K562 (cell line): ENCODE data around the gene SGSM2. TPM values are rescaled to one million over a fixed set of nuclear protein-coding genes. Genes with fewer than 3 reads are reported as not detected.

Experiments used
- ATAC-seq: fragments of 200-7000 bp; cut with Tn5 transposase; 3 replicates; pipeline ENCODE4 v1.9.1; 2020; ENCODE audit warnings: moderate library complexity
- BruUV-seq: library from RNA; stranded (reverse); fragments of 400-500 nt; replicated peaks from 2 replicates; lab custom pipeline; 2021; lab: Mats Ljungman, UMichigan
- CTCF ChIA-PET: fragments of 300-600 bp; formaldehyde crosslinking; extraction: SDS; loops from one replicate; lab custom pipeline; 2021; ENCODE audit warnings: low intra/inter-chr PET ratio; lab: Yijun Ruan, JAX
- POLR2A ChIA-PET: fragments of 300-600, 350-650 bp; sonication (Branson Sonifier 250); formaldehyde crosslinking; extraction: SDS; loops from one replicate; lab custom pipeline; 2021; ENCODE audit warnings: antibody characterized with exemption, inconsistent platforms; lab: Yijun Ruan, JAX
- DNase-seq, 4 experiments: peaks; one replicate each; pipeline versions ENCODE4 v3.0.0 to v3.0.0-alpha.2; 2011 to 2018; ENCODE audit warnings: low spot score in 3 of 4, mixed read lengths in 3 of 4; ENCODE audit errors: extremely low read depth in 1 of 4
- FAIRE-seq: peaks from 2 replicates; lab custom pipeline; 2011; peaks lifted over from hg19 to GRCh38; lab: Jason Lieb, UNC
- H2AFZ ChIP-seq: 2 replicates; pipeline ENCODE4 v1.6.0; 2011; ENCODE audit warnings: low read depth, low read length, control low read depth, inconsistent platforms
- H3K27ac ChIP-seq: fragments of 200-600 bp; 3 replicates; pipeline ENCODE4 v1.8.0; 2011; ENCODE audit warnings: low read depth, mild to moderate bottlenecking, control low read depth, inconsistent platforms, low read length, moderate library complexity, mixed read lengths; ENCODE audit errors: extremely low read depth
- H3K27me3 ChIP-seq, 2 experiments: fragments of 300-600 bp in 1 of 2; 2 replicates in 1 of 2; 3 replicates in 1 of 2; pipeline versions ENCODE4 v1.6.0 to v1.8.0; 2011; ENCODE audit warnings: inconsistent platforms in 2 of 2, low read length in 2 of 2, mild to moderate bottlenecking in 1 of 2, mixed read lengths in 1 of 2, moderate library complexity in 1 of 2; ENCODE audit not compliant: control insufficient read depth in 2 of 2, insufficient read depth in 2 of 2
- H3K36me3 ChIP-seq: fragments of 300-600 bp; 3 replicates; pipeline ENCODE4 v1.8.0; 2011; ENCODE audit warnings: mild to moderate bottlenecking, low read length, inconsistent platforms; ENCODE audit not compliant: control insufficient read depth, insufficient read depth
- H3K4me1 ChIP-seq, 2 experiments: fragments of 200-600 bp in 1 of 2; replicated peaks in 1 of 2; 2 replicates in 1 of 2; 3 replicates in 1 of 2; pipeline versions ENCODE4 v1.5.1 to v1.8.0; 2011; ENCODE audit warnings: inconsistent platforms in 2 of 2, low read length in 2 of 2, mild to moderate bottlenecking in 1 of 2, mixed read lengths in 1 of 2, moderate library complexity in 1 of 2; ENCODE audit not compliant: control insufficient read depth in 2 of 2, insufficient read depth in 2 of 2
- H3K4me2 ChIP-seq: 2 replicates; pipeline ENCODE4 v1.6.1; 2011; ENCODE audit warnings: low read length, control low read depth, inconsistent platforms, mixed read lengths; ENCODE audit not compliant: insufficient read depth
- H3K4me3 ChIP-seq: fragments of 200-600 bp; sonication (generic), shearing (Covaris generic); 2 replicates; pipeline ENCODE4 v1.5.1; 2016; ENCODE audit warnings: control low read depth, inconsistent platforms
- H3K79me2 ChIP-seq: fragments of 200-600 bp; 3 replicates; pipeline ENCODE4 v1.8.0; 2011; ENCODE audit warnings: low read length, inconsistent platforms; ENCODE audit not compliant: control insufficient read depth, insufficient read depth
- H3K9ac ChIP-seq, 2 experiments: 2 replicates each; pipeline versions ENCODE4 v1.6.0 to v1.6.1; 2011; ENCODE audit warnings: low read depth in 2 of 2, low read length in 2 of 2, control low read depth in 1 of 2, inconsistent platforms in 1 of 2, mild to moderate bottlenecking in 1 of 2, mixed read lengths in 1 of 2; ENCODE audit not compliant: insufficient read depth in 1 of 2
- H3K9me1 ChIP-seq: one replicate; pipeline ENCODE4 v1.6.0; 2011; ENCODE audit warnings: inconsistent platforms, mild to moderate bottlenecking, low read length, moderate library complexity; ENCODE audit not compliant: control insufficient read depth, insufficient read depth
- H3K9me3 ChIP-seq: replicated peaks from 2 replicates; pipeline ENCODE4 v1.5.1; 2011; ENCODE audit warnings: low read depth, low read length, inconsistent platforms; ENCODE audit not compliant: control insufficient read depth, insufficient read depth
- H4K20me1 ChIP-seq: replicated peaks from 2 replicates; pipeline ENCODE4 v1.6.1; 2011; ENCODE audit warnings: low read length, inconsistent platforms, mixed read lengths; ENCODE audit not compliant: control insufficient read depth, insufficient read depth
- EP400 ChIP-seq: fragments of 450-650 bp; IDR thresholded peaks from 2 replicates; pipeline ENCODE4 v1.6.1; 2017; ENCODE audit warnings: antibody characterized with exemption, mild to moderate bottlenecking, moderate library complexity
- POLR2G ChIP-seq: fragments of 200-400 bp; formaldehyde crosslinking; IDR thresholded peaks from 2 replicates; pipeline ENCODE4 v1.6.1; 2017; ENCODE audit warnings: low read depth, mild to moderate bottlenecking, antibody characterized with exemption, low read length, moderate library complexity
- SMAD3 ChIP-seq: fragments of 450-650 bp; formaldehyde crosslinking; conservative IDR thresholded peaks from 2 replicates; pipeline ENCODE4 v1.4.0; 2020; ENCODE audit warnings: mild to moderate bottlenecking
- USF1 ChIP-seq: sonication (generic); formaldehyde crosslinking; IDR thresholded peaks from 2 replicates; pipeline ENCODE4 v1.9.0; 2022; ENCODE audit warnings: mild to moderate bottlenecking, missing genetic modification reagents
- ZNF263 ChIP-seq: sonication (generic); formaldehyde crosslinking; IDR thresholded peaks from 2 replicates; pipeline ENCODE4 v1.8.0; 2022; ENCODE audit warnings: mild to moderate bottlenecking, missing genetic modification reagents, borderline replicate concordance
- ZZZ3 ChIP-seq: fragments of 450-650 bp; IDR thresholded peaks from 2 replicates; pipeline ENCODE4 v1.6.1; 2016; ENCODE audit warnings: antibody characterized with exemption, mild to moderate bottlenecking, moderate library complexity
- WGBS: fragments of 100-300 bp; shearing (Covaris generic); methylation state at CpG from one replicate; pipeline ENCODE4 v1.1.6; 2016; ENCODE audit warnings: low coverage, mixed read lengths; ENCODE audit not compliant: insufficient coverage; ENCODE audit errors: missing lambda C conversion rate; 5-methylcytosine and 5-hydroxymethylcytosine counted together
- in situ Hi-C: fragments of 300-500 bp; cut with MboI; formaldehyde crosslinking; loops from 4 replicates; pipeline ENCODE4 v1.15.0; 2018; ENCODE audit warnings: inconsistent platforms, mixed read lengths
- intact Hi-C: fragments of 100-400 bp; cut with micrococcal nuclease; formaldehyde crosslinking; loops from 2 replicates; pipeline ENCODE4 v1.14.2; 2022
- polyA plus RNA-seq, 8 experiments: library from polyadenylated mRNA; depleted of rRNA in 4 of 8; stranded (reverse) in 5 of 8; unstranded in 3 of 8; fragments of >200 nt; fragmentation: Nextera tagmentation in 2 of 8; fragmentation: Illumina TruSeq in 1 of 8; extraction: Ambion mirVana in 2 of 8; extraction: Trizol in 1 of 8; gene quantifications; 2 replicates each; pipeline versions ENCODE4 v1.2.1 to v1.2.3, GENCODE V29; 2011 to 2014; ENCODE audit warnings: inconsistent platforms in 1 of 8, missing spikeins in 1 of 8
- total RNA-seq, 7 experiments: library from RNA; depleted of rRNA in 6 of 7; stranded (reverse); fragments of >200 nt in 6 of 7; fragmentation: Illumina TruSeq in 2 of 7; extraction: Trizol in 2 of 7; gene quantifications; 2 replicates each; pipeline versions ENCODE4 v1.2.1 to v1.2.3, GENCODE V29; 2011 to 2021; ENCODE audit warnings: low replicate concordance in 1 of 7

Gene SGSM2
- total and polyA plus RNA-seq, 9 of the 15 experiments (the other 6 are each of a cell fraction or from before 2014, with no cell fraction given), result 0.20 to 26.3 (median 14.8) TPM

DNA sequence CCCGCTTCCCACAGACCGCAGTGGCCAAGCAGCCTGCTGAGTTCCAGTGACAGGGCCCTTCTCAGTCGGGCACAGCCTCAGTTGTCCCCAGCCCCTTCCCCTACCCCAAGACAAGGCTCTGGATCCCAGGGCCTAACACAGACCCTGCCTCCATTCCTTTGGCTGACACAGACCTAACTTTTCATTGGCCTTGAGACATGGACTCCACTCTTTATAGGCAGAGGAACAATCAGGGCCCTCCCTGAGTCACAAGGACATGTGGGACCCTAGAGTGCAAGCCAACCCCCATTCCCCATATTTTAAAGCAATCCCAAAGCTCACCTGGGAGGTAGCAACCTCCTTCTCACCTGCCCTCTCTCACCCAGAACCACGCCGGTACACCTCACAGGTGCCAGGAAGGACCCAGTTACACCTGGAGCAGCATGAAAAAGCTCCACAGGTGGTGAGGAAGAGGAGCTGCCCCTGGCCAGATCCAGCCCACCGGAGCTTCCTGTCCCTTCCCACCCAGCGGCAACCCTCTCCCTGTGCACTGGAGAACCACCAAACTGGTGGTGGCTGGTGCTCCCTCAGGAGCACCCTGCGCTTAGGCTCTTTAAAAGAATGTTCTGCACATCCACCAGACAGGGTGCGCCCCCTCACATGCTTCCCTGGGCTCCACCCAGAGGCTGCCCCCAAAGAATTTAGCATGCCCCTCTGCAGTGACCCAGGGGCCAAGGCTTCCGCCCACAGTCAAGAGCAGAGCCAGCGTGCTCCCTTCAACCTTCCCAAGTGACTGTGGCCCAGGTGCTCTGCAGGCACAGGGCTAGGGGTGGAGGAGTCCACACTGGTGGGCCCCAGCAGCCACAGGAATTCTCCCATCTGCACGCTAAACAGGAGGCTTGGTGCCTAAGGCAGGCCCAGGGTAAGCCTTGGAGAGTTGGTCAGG, 60.2 kb downstream of the SGSM2 start:
- Histone ChIP-seq H3K27me3 (no peaks in the 10 kb centered on the region), H3K4me3 (peak overlapping the region; percentile 91; the same call in 1 of the 2 replicates), H3K9ac (peak overlapping the region; percentile 79 to 90), H3K9me1 (peaks cover 3% of the 10 kb centered on the region), H3K36me3 (0 out of 3 replicates have a peak, but pooled peaks cover 3% of the 10 kb centered on the region)
- CTCF ChIA-PET, result no interaction called here
- intact Hi-C loops, result no loop called here
- 45% methylated on average over 10 of the region's 12 CpGs for whole genome bisulfite sequencing
- ATAC-seq (no peak), DNase-seq (no peak)
- POLR2A ChIA-PET, result interaction anchor here (0.6 to 1.1 kb wide), 2 partner anchors 9 to 130 kb away, joined by 3 to 4 read pairs; no protein-coding TSS in a partner anchor
- no peak for TF ChIP-seq ZZZ3
- TF ChIP-seq ZNF263 (CRISPR knock-in tag), result peak; percentile 82
- TF ChIP-seq USF1, result 0 out of 2 replicates have a peak, but pooled peaks have one; percentile 1
- TF ChIP-seq SMAD3 (CRISPR knock-in tag), result no peak
- TF ChIP-seq POLR2G, result 0 out of 2 replicates have a peak, but pooled peaks have one; percentile 22
- TF ChIP-seq EP400, result 0 out of 2 replicates have a peak, but pooled peaks have one; percentile 15
- TF ChIP-seq, all 486 proteins: peak for 4
- Histone ChIP-seq H3K79me2 (peaks cover 60% of the 10 kb centered on the region), H2AFZ (no peak overlapping the region), H4K20me1 (0 out of 2 replicates have a peak, but pooled peaks cover 3% of the 10 kb centered on the region), H3K4me2 (peak overlapping the region; percentile 89), H3K27ac (peak overlapping the region; percentile 100), H3K9me3 (no peaks in the 10 kb centered on the region), H3K4me1 (peaks cover 31 to 87% of the 10 kb centered on the region in 2 experiments)
- FAIRE-seq, result no peak
- in situ Hi-C loops, result no loop called here
- BruUV-seq, result no TSS peak
